G401.6 (cell line): ENCODE results near the gene KLHL15.

Experiments used
- FAIRE-seq: peaks from 2 replicates; lab custom pipeline; 2012; peaks lifted over from hg19 to GRCh38; lab: Jason Lieb, UNC

KLHL15 gene

DNA sequence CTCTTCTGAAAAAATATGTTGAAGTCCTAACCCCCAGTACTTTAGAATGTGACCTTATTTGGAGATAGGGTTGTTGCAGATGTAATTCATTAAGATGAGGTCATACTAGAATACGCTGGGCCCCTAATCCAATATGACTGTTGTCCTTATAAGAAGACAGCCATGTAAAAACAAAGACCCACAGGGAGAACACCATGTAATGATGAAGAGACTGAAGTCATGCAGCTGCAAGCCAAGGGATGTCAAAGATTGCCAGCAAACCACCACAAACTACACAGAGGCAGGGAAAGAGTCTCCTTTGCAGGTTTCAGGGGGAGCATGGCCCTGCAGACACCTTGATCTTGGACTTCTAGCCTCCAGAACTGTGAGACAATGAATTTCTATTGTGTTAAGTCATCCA lies 81.8 kb downstream of the KLHL15 start:
- FAIRE-seq, result no peak

GRCh38 chrX:23944234-23944633 lies 82.8 kb downstream of the KLHL15 start:
- FAIRE-seq, result no peak

DNA sequence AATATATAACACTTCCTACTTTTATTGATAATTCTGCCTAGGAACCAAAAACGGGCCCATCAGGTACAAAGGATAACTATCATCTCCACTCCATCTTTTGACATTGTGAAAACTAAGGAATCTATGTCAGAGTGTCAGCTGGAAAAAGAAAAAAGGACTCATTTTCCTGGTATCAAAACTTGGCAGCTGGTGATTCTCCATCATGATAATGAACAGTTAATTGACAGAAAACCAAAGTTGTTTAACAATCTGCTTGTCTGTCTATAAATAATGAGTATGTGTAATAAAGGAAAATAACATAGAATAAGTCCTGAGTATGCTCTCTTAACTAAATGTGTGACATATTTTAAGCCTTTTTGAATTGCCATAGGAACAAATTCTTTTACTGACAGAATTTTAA lies 87.8 kb downstream of the KLHL15 start:
- no peak for FAIRE-seq

DNA sequence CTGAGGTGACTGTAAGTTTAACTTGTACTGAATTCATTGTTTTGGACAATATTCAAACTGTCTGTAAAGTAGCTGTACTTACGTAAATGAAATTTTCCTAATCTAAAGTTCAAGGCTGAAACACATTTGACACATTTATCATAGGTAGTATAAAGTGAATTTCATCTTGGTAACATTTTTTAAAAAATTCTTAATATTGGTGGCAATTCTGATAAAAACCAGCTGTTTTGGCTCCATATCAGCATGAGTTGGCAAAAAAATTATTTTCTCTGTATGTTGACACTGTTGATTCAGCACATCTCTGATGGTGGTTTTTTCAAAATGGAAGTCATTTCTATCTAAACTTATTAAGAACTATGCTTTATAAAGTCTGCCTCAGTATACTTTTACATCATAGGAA lies 88.3 kb downstream of the KLHL15 start:
- FAIRE-seq, result no peak

- FAIRE-seq, result no peak
Measured at GRCh38 chrX:23937100-23937499, 89.9 kb downstream of the KLHL15 start.

DNA sequence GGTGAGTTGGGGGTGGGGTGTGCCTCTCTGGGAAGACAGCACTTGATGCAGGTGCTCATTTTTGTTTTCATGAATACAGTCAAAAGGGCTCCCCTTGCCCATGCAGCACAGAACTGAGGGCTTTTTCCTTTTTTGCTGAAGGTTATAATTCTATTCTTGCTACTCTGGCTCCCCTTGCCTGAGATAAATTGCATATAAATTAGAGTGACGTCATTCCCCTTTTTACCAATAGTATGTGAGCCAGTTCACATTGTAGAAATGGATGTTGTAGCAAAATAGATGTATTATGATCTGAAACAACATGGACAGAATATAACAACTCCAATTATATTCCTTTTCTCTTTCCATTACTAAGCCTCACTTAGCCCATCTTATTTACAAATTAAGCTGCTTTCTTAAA lies 90.8 kb downstream of the KLHL15 start:
- FAIRE-seq, result no peak

- FAIRE-seq, result no peak
Measured at GRCh38 chrX:23935106-23935505, 91.9 kb downstream of the KLHL15 start.
